Brain pericyte (primary cell): Measurements from ENCODE around the gene UGT1A6.

Experiments
- DNase-seq: peaks from one replicate; pipeline ENCODE4 v3.0.0-alpha.2; 2012; ENCODE audit warnings: low read depth, low spot score

The UGT1A6 gene

DNA sequence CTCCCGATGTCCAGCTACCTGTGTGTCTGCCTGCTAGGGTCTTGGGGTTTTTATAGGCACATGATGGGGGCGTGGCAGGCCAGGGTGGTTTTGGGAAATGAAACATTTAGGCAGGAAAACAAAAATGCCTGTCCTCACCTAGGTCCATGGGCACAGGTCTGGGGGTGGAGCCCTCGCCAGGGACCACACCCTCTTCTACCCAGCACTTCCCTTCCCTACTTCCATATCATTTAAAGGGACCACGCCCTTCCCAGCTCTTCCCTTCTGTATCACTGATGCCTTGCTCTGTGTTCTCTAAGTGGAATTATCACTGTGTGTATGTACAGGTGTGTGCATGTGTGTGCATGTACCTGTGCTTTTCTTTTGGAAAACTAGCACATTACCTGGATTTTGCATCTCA lies 73.7 kb downstream of the UGT1A6 start:
- DNase-seq = no peak

DNA sequence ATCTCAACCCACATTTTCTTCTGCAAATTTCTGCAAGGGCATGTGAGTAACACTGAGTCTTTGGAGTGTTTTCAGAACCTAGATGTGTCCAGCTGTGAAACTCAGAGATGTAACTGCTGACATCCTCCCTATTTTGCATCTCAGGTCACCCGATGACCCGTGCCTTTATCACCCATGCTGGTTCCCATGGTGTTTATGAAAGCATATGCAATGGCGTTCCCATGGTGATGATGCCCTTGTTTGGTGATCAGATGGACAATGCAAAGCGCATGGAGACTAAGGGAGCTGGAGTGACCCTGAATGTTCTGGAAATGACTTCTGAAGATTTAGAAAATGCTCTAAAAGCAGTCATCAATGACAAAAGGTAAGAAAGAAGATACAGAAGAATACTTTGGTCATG lies 75.4 kb downstream of the UGT1A6 start:
- no peak for DNase-seq

DNA sequence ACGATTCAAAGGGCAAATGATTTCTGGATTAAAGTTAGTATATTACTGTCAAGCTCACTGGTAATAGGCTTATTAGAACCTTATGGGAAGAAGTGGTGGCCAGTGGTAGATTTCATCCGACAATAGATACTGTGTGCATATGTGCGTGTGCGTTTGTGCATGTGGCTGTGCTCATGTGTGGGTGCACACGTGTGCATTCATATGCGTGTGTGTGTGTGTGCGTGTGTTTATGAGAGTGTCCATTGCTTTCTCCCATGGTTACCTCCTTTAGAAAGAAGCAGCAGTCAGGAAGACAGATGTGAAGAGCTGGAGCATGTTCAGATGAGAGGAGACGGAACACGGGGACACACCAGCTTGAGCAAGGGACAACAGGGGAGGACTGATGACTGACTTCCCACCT lies 76.6 kb downstream of the UGT1A6 start:
- no peak for DNase-seq

DNA sequence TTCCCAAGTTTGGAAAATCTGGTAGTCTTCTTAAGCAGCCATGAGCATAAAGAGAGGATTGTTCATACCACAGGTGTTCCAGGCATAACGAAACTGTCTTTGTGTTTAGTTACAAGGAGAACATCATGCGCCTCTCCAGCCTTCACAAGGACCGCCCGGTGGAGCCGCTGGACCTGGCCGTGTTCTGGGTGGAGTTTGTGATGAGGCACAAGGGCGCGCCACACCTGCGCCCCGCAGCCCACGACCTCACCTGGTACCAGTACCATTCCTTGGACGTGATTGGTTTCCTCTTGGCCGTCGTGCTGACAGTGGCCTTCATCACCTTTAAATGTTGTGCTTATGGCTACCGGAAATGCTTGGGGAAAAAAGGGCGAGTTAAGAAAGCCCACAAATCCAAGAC lies 79.5 kb downstream of the UGT1A6 start:
- no peak for DNase-seq

DNA sequence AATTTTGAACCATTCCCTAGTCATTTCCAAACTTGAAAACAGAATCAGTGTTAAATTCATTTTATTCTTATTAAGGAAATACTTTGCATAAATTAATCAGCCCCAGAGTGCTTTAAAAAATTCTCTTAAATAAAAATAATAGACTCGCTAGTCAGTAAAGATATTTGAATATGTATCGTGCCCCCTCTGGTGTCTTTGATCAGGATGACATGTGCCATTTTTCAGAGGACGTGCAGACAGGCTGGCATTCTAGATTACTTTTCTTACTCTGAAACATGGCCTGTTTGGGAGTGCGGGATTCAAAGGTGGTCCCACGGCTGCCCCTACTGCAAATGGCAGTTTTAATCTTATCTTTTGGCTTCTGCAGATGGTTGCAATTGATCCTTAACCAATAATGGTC lies 79.9 kb downstream of the UGT1A6 start:
- no peak for DNase-seq

DNA sequence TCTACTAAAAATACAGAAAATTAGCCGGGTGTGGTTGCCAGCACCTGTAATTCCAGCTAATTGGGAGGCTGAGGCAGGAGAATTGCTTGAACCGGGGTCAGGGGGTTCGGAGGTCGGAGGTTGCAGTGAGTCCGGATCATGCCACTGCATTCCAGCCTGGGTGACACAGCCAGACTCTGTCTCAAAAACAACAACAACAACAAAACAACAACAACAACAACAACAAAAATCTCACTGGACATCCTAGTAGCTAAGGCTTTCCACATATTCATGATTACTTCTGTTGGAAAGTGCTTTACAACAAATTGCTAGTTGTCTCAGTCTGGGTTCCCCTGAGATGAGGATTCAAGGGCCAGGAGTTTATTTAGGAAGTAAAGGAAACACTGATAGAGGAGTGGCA lies 81.2 kb downstream of the UGT1A6 start:
- no peak for DNase-seq

DNA sequence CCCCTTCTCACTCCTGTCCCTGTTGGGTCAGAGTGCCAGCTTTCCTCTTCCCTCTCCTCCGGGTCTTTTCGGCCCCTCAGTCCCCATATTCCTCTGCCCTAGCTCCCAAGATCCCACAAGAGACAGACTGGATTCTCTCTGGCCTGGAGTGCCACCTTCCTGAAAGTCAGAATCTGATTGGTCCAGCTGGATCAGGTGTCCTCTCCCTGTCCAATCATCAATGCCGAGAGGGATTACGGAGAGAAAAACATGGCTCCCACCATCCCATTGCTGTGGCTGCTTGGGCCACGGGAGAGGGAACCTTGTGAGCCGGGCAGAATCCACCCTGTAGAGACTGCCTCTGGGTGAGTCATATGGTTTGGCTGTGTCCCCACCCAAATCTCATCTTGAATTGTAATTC lies 82.7 kb downstream of the UGT1A6 start:
- no peak for DNase-seq

DNA sequence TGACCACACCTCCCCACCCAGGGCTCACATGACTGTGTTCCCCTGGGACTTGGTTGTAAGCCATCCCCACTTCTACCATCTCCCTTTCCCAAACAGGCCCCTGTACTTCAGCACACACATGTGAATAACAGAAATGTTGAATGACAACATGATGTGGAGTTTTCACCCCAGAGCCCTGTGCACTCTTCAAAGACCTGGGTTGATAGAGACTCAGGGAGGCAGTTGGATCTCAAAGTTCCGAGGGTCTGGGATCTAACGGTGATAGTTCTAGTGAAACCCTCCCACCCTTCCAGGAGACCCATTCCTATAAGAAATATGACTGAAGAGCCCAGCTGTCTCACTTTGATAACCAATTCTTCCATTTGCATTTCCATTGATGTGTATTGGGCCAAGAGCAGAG lies 85.3 kb downstream of the UGT1A6 start, which contains the start of gene MROH2A:
MROH2A (plus strand) TSS at position 301 of the 400 bp plus-strand sequence. CDS start 1,029 bp downstream, outside the sequence.
- no peak for DNase-seq

DNA sequence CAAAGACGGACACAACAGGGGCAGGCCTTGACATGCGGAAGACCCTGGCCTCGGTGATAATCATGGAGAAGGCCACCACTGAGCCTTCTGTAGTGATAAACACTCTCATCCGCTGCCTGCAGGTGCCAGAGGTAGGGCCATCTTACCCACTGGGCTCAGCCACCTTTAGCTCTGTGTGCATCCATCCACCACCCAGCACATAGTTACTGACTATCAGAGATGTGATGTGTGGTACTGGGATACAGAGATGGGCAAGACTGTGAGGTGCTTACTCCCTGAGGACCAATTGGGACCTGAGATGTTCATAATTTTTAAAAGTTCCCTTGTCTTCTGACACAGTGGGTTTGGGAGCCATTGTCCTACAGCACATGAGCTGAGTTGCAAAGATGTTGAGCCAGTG lies 87.0 kb downstream of the UGT1A6 start:
- DNase-seq = no peak

DNA sequence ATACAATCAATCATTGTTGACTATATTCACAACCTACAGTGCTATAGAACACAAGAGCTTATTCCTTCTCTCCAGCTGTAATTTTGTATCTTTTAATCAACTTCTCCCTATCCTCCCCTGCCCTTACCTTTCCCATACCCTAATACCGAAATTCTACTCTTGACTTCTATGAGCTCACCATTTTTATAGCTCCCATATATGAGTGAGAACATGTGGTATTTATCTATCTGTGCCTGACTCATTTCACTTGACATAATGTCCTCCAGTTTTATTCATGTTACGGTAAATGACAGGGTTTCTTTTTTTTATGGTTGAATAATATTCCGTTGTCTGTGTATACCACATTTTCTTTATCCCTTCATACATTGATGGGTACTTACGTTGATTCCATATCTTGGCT lies 88.1 kb downstream of the UGT1A6 start:
- no peak for DNase-seq

DNA sequence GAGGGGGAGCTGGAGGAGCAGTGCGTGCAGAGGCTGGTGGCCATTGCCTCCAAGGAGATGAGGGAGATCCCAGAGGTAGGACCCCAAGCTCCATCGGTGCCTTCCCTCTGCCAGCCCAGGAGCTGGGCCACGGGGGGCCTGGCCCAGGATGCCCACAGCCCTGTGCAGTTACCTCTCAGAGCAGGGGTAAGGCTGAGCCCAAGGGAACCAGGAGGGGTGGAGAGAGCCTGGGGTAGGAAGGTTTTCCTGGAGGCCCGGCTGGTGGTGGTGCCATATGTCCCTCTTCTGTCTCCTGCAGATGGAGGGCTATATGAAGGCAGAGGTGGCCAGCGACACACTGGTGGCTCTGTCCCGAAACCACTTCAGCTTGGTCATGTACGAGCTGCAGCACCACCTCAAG lies 96.9 kb downstream of the UGT1A6 start:
- no peak for DNase-seq

DNA sequence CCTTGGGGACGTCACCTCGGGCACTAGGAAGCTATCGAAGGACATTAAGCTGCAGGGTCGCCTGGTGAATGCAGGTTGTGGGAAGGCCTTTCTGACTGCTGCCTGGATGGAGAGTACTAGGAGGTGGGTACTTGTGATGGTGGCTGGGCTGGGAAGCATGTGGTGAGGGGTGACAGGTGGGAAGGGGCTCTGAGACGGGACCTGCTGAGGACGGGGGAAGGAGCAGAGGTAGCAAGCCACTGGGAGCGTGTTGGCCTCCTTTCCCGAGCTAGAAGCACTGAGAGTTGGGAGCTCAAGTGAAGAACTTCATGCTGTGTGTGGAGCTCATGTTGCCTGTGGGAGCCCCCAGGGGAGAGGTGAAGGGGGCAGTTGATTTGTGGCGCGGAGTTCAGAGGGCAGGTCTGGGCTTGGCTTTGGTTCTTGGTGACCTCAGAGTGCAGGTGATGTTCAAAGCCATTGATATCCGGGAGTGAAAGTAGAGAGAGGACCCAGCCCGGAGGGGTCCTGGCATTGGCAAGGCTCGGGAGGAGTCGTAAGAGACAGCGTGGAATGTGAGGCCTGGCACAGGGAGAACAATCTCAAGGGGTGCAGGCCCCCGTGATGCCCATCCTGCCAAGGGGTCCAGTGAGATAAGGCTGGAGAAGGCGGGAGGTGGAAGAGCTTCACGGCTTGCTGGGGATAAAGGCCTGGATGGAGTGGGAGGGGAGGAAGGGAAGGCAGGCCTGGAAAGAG lies 98.6 kb downstream of the UGT1A6 start:
- DNase-seq = no peak

DNA sequence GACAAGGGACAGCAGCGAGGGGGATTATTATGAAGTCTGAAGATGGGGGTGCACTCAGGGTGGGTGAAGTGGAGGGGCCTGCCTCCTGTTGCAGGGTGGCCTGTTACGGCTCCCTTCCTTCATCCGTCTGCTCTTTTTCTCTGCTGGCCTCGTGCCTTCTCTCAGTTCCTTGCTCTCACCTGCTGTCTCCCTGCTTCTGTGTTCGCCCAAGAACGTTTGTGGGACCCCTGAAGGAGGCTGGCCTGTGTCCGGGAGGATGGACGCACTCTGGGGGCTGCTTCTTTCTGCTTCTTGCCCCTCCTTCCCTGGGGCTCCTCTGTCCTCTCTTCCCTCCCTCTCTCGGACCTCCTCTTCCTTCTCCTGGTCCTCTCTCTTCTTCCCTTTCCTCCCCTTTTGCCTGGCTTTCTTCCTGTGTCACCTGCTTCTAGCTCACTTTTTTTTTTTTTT lies 99.2 kb downstream of the UGT1A6 start:
- DNase-seq = no peak

DNA sequence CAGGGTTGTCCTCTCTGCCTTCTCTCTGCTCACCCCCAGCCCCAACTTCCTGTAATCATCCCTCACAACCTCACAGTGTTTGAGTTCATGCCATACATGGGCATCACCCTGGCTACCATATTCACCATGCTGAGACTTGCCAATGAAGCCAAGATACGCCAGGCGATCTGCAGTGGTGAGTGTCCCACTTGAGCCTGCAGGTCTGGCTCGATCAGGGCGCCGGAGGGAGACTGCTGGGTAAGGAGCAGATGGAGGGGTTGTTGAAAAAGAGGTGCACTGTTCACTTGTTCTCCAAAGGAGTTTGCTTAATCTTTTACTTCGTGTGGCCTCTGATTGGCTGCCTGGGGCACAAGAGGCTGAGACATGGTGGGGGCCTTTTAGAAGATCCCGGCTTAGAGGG lies 100.0 kb downstream of the UGT1A6 start:
- no peak for DNase-seq

DNA sequence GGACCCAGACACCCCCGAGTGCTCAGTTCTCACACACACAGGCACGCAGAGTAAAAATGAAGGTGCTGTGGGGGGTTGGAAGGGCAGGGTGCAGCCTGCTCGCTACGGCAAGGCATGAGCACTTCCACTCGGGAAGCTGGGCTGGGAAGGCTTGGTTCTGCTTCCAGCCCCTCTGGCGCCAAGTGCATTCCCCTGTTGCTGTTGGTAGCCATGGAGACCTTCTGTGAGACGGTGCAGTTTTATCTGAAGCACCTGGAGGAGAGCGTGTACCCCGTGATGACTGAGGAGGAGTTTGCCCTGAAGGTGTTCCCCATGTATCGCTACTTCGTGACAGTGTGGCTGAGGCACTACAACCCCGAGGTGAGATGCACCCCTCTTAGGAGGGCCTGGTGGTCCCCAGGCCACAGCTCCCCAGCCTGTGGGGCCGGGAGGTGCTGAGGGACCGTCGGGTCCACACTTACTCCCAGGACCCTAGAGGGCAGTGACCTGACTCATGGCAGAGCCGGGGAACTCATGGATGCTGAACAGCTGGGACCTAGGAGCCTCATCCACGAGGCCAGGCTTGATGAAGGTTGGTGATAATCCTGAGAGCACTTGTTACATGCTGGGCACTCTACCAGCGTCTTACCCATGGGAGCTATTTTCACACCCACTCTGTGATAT lies 100.9 kb downstream of the UGT1A6 start:
- DNase-seq = no peak

DNA sequence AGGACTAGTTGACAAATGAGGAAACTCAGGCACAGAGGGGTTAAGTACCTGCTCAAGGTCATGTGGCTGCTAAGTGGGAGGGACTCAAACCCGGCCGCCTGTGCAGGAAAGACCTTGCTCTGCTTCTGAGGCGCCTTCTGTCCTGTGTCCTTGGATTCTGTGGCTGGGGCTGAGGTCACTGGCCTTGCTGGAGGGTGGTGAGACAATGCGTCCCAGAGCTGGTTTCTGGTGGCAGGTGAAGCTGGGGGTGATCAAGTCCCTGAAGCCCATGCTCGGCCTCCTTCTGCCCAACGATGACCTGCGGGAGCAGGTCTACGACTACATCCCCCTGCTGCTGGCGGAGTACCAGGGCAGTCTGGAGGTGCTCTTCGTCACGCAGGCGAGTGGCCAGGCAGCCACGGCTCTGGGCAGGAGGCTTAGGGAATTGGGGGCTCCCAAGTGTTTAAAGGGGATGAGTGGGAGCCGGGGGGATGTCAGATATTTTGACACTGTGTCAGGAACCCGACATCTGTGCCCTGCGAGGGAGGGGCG lies 101.5 kb downstream of the UGT1A6 start:
- DNase-seq = no peak

DNA sequence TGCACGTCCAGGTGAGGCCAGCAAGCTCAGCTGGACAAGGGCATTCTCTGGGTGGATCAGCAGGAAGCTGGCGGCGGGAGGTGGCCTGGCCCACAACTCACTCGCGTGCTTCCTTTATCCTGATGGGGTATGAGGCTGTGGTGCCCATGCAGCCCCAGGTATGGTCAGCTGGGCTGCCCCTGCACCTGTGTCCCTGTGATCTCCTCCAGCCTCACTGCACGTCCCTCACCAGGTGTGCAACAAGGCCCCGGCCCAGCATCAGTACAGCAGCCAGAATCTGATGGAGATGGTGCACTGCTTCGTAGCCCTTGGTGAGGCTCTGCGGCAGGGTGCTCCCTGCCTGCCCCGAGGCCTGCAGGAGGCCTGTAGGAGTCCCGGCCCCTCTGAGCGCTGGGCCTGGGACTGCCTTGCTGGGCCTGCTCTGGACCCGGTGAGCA lies 103.1 kb downstream of the UGT1A6 start:
- no peak for DNase-seq

DNA sequence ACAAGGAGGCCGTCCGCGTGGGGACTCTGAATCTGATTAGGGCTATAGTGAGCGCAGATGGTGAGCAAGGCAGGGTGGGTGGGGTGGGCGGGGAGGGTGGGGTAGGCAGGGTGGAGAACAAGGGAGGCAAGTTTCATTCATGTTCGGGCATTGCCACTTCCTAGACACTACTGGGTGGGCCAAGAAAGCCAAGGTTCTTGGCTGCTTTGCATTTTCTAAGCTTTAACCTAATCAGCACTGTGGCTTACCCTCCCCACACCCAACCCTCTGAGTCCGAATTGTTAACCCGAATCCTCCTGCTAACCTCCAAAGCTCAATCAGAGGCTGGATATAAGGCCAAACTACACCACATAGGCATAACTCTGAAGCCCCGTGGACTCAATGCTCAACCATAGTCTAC lies 103.6 kb downstream of the UGT1A6 start:
- no peak for DNase-seq

DNA sequence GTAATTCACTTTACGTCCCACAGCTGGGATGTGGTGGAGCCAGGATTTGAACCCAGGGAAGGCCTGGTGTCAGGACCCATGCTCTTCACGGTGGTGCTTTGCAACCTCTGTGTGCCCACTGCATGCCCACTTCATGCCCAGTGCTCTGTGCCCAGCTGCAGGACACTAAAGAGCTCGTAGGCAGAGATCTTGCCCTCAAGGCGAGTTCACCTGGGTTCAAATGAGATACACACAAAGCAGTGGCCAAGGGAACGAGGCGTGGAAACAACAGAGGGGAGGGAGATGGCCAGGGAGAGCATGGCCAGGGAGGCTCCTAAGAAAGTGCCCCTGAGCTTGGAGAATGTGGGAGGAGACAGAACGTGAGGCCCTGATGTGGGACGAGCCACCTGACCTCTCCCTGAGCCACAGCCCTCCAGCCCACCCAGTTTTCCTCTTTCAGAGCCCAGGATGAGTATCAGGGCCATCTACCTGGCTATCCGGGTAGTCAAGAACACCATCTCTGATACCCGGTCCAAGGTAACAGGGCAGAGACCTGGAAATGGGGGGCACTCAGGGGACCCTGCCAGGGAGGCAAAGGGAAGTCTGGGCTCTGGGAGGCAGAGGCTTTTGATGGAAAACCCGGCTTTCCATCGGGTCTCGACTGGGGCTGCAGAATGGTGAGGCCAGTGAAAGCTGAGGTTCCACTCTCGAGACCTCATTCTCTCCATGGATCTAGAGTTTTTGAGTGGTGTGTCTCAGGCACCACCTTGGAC lies 105.8 kb downstream of the UGT1A6 start:
- DNase-seq = no peak

DNA sequence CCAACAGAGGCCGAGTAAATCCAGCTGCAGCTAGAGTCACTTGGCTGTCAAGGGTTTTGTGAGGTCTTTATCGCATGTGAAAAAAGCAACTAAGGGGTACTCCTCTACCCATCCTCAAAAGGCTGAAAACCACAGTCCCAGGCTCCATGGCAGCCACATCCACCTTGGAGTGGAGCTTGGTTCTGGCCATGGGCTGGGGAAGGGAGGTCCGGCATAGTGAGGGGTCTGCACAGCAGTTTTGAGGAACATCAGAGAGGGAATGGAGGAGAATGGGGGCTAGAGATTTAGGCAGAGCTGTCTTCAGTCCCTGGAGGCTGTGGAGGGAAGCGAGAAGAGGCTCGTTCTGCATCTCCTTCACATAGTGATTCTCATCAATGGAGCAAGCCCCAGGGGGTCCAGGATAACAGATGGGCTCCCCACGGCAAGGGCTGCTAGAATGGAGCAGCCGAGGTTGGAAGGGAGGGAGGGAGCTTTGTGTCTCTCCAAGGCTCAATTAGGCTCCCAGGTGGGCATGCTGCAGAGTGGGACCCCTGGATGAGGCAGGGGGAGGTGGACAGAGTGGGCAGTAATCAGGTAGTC lies 106.5 kb downstream of the UGT1A6 start:
- DNase-seq = no peak

DNA sequence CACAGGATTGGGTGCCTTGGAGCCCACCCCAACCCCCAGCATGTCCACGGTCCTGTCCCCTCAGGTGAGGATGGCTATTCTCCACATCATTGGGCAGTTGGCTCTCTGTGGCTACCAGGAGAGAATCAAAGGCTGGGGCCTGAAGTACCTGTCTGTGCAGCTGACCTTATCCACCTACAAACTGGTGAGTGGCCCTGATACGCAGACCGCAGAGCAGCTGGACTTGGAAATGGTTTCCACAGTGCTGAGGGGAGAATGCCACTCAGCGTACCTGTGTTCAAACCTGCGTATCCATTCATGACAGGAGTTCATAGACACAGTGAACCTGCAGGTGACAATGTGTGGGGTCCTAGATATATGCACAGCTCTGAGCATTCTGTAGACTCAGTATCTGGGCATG lies 107.0 kb downstream of the UGT1A6 start:
- no peak for DNase-seq

DNA sequence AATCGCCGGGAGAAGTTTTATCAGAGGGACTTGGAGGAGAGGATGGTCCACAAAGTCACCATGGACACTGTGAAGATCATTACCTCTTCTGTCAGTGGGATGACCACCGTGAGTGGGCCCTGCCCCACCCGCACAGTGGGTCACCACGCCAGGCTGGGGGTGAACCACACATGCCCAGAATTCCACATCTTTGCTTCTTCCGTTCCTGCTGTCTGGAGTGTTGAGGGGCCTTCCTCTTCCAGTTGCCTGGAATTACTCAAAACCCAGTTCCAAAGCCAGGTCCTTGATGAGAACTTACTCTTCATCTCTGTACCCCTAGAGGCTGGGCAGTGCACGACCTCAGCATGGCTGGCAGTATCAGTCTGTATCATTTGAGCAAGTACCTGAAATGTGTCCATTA lies 107.5 kb downstream of the UGT1A6 start:
- DNase-seq = no peak
